Measurements from ENCODE around the gene MFAP4.

MFAP4 gene

GRCh38 chr17:19348081-19348650 is 38.8 kb downstream of the MFAP4 start:
- H3K4me3 ChIP-seq (ENCODE audit: low read depth, low read length): no peak overlapping the region
- TF ChIP-seq CTCF (IDR thresholded peaks at IDR 0.05; ENCODE audit: low read depth, low read length, missing control alignments): no peak
- DNase-seq (ENCODE audit: low read depth): no peak

GRCh38 chr17:19347323-19348080 is 39.5 kb downstream of the MFAP4 start:
- TF ChIP-seq CTCF (IDR thresholded peaks at IDR 0.05; ENCODE audit: low read depth, low read length, missing control alignments): no peak
- DNase-seq (ENCODE audit: low read depth): no peak
- no peak overlapping the region for H3K4me3 ChIP-seq (ENCODE audit: low read depth, low read length)

GRCh38 chr17:19346351-19347255 is 40.4 kb downstream of the MFAP4 start:
- DNase-seq (ENCODE audit: low read depth): no peak
- no peak for TF ChIP-seq CTCF (IDR thresholded peaks at IDR 0.05; ENCODE audit: low read depth, low read length, missing control alignments)
- no peak overlapping the region for H3K4me3 ChIP-seq (ENCODE audit: low read depth, low read length)

- DNase-seq (ENCODE audit: low read depth): no peak
- H3K4me3 ChIP-seq (ENCODE audit: low read depth, low read length): no peak overlapping the region
- no peak for TF ChIP-seq CTCF (IDR thresholded peaks at IDR 0.05; ENCODE audit: low read depth, low read length, missing control alignments)
Measured at GRCh38 chr17:19345486-19346350, 41.3 kb downstream of the MFAP4 start.

- H3K4me3 ChIP-seq (ENCODE audit: low read depth, low read length): no peak overlapping the region
- no peak for TF ChIP-seq CTCF (IDR thresholded peaks at IDR 0.05; ENCODE audit: low read depth, low read length, missing control alignments)
- DNase-seq (ENCODE audit: low read depth): no peak
Measured at GRCh38 chr17:19345067-19345460, 41.9 kb downstream of the MFAP4 start.

- H3K4me3 ChIP-seq (ENCODE audit: low read depth, low read length): no peak overlapping the region
Measured at GRCh38 chr17:19344311-19345066, 42.5 kb downstream of the MFAP4 start.

More at GRCh38 chr17:19344311-19345066, 42.5 kb downstream of the MFAP4 start:
- no peak for DNase-seq (ENCODE audit: low read depth)
- no peak for TF ChIP-seq CTCF (IDR thresholded peaks at IDR 0.05; ENCODE audit: low read depth, low read length, missing control alignments)
